Stomach (tissue), 9 donors: ENCODE results near the gene RC3H2. TPM values are rescaled to one million over a fixed set of nuclear protein-coding genes. Genes with fewer than 3 reads are reported as not detected.

Source experiments
- DNase-seq, 2 donors: peaks; one replicate each; pipeline versions ENCODE4 v3.0.0 to v3.0.0-alpha.2; 2013 to 2019
- H3K27ac ChIP-seq, 5 donors: fragments of 200-600 bp in 4 of 5; sonication (generic) in 4 of 5; one replicate each; pipeline ENCODE4 v1.5.1; 2013 to 2019; ENCODE audit warnings: mild to moderate bottlenecking in 1 of 5, moderate library complexity in 1 of 5
- H3K27me3 ChIP-seq, 3 donors: fragments of 200-600 bp; sonication (generic); one replicate each; pipeline ENCODE4 v1.5.1; 2017 to 2019; ENCODE audit warnings: mixed run types in 1 of 3
- H3K36me3 ChIP-seq, 4 donors: fragments of 200-600 bp; sonication (generic); 1 replicate in 3 of 4; 2 replicates in 1 of 4; pipeline ENCODE4 v1.5.1; 2016 to 2019
- H3K4me1 ChIP-seq, 4 donors: fragments of 200-600 bp; sonication (generic); one replicate each; pipeline ENCODE4 v1.5.1; 2016 to 2019
- H3K4me3 ChIP-seq, 4 donors: fragments of 200-600 bp; sonication (generic) in 3 of 4; one replicate each; pipeline ENCODE4 v1.5.1; 2016 to 2019; ENCODE audit warnings: mild to moderate bottlenecking in 1 of 4
- H3K9me3 ChIP-seq, 4 donors: fragments of 200-600 bp; sonication (generic); one replicate each; pipeline ENCODE4 v1.5.1; 2016 to 2019
- EP300 ChIP-seq: sonication (generic); formaldehyde crosslinking; IDR thresholded peaks from one replicate; pipeline ENCODE4 v1.6.1; 2017; ENCODE audit warnings: antibody characterized with exemption
- POLR2A ChIP-seq, 4 donors: fragments of 450-650 bp; IDR thresholded peaks; one replicate each; pipeline ENCODE4 v1.6.1; 2016; ENCODE audit warnings: antibody characterized with exemption in 4 of 4, control low read depth in 2 of 4, mild to moderate bottlenecking in 1 of 4, moderate library complexity in 1 of 4
- POLR2AphosphoS5 ChIP-seq, 3 donors: sonication (generic); formaldehyde crosslinking; IDR thresholded peaks; one replicate each; pipeline ENCODE4 v1.6.1; 2016; ENCODE audit warnings: antibody characterized with exemption in 3 of 3
- WGBS, 5 donors: extraction: QIAGEN DNeasy Blood & Tissue Kit in 3 of 5; methylation state at CpG; one replicate each; pipeline versions ENCODE4 v1.1.5 to v1.1.7; 2013 to 2018; 5-methylcytosine and 5-hydroxymethylcytosine counted together
- intact Hi-C: fragments of 100-400 bp; cut with DNase I; formaldehyde crosslinking; loops from one replicate; pipeline ENCODE4 v1.15.1; 2023; ENCODE audit warnings: low total_unique reads
- polyA plus RNA-seq, 3 donors: library from polyadenylated mRNA; stranded (reverse); fragments of 200-250 nt; gene quantifications; one replicate each; pipeline ENCODE4 v1.2.3, GENCODE V29; 2013
- small RNA-seq, 4 donors: library from RNA; depleted of rRNA; stranded (forward); fragments of <200 nt; gene quantifications; one replicate each; pipeline ENCODE3, GENCODE V24; 2016
- total RNA-seq, 5 donors: library from RNA; depleted of rRNA; stranded (reverse); fragments of >200 nt; gene quantifications; one replicate each; pipeline versions ENCODE4 v1.1.0 to v1.2.3, GENCODE V29; 2014 to 2016
- TF ChIP-seq, protein P1 (sequence below), 7 experiments: fragments of 450-650 bp in 4 of 7; fragments of 200-600 bp in 3 of 7; sonication (generic) in 3 of 7; IDR thresholded peaks; one replicate each; pipeline ENCODE4 v1.5.1; 2016 to 2019; ENCODE audit warnings: antibody characterized with exemption in 7 of 7, control low read depth in 2 of 7, mild to moderate bottlenecking in 1 of 7
- donor health status: healthy with polysubstance abuse.
- donor health status: Bipolar disorder and iron deficiency.
- donor health status: healthy.

RC3H2 gene
- total and polyA plus RNA-seq, 8 donors, result 5.8 to 66.3 (median 22.3) TPM

DNA sequence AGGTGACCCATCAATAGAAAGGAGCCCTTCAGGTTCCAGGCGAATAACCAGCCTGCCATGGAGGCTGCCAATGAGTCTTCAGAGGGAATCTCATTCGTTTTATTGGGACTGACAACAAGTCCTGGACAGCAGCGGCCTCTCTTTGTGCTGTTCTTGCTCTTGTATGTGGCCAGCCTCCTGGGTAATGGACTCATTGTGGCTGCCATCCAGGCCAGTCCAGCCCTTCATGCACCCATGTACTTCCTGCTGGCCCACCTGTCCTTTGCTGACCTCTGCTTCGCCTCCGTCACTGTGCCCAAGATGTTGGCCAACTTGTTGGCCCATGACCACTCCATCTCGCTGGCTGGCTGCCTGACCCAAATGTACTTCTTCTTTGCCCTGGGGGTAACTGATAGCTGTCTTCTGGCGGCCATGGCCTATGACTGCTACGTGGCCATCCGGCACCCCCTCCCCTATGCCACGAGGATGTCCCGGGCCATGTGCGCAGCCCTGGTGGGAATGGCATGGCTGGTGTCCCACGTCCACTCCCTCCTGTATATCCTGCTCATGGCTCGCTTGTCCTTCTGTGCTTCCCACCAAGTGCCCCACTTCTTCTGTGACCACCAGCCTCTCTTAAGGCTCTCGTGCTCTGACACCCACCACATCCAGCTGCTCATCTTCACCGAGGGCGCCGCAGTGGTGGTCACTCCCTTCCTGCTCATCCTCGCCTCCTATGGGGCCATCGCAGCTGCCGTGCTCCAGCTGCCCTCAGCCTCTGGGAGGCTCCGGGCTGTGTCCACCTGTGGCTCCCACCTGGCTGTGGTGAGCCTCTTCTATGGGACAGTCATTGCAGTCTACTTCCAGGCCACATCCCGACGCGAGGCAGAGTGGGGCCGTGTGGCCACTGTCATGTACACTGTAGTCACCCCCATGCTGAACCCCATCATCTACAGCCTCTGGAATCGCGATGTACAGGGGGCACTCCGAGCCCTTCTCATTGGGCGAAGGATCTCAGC is 104.8 kb downstream of the RC3H2 start, which contains the start of gene OR1K1:
TSS of gene OR1K1 (plus strand) at position 58 of the 995 bp plus-strand sequence. CDS start at position 58, 0 bp downstream.
- no peak for TF ChIP-seq POLR2AphosphoS5 (IDR thresholded peaks at IDR 0.05)
- no peak for TF ChIP-seq EP300
- no peak for TF ChIP-seq POLR2A (IDR thresholded peaks at IDR 0.05)
- TF ChIP-seq, protein P1, sequence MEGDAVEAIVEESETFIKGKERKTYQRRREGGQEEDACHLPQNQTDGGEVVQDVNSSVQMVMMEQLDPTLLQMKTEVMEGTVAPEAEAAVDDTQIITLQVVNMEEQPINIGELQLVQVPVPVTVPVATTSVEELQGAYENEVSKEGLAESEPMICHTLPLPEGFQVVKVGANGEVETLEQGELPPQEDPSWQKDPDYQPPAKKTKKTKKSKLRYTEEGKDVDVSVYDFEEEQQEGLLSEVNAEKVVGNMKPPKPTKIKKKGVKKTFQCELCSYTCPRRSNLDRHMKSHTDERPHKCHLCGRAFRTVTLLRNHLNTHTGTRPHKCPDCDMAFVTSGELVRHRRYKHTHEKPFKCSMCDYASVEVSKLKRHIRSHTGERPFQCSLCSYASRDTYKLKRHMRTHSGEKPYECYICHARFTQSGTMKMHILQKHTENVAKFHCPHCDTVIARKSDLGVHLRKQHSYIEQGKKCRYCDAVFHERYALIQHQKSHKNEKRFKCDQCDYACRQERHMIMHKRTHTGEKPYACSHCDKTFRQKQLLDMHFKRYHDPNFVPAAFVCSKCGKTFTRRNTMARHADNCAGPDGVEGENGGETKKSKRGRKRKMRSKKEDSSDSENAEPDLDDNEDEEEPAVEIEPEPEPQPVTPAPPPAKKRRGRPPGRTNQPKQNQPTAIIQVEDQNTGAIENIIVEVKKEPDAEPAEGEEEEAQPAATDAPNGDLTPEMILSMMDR (IDR thresholded peaks at IDR 0.05), result no peak
- Histone ChIP-seq H3K9me3 (no peaks in the 10 kb centered on the region), H3K27me3 (no peaks in the 10 kb centered on the region), H3K4me1 (no peaks in the 10 kb centered on the region), H3K4me3 (no peak within 1 kb of the TSS), H3K27ac (no peak within 1 kb of the TSS), H3K36me3 (no peaks in the 10 kb centered on the region)
- 93 to 95% (median 95%) methylated on average over 30 of the region's 30 CpGs for WGBS, 5 donors
- intact Hi-C loops, result no loop called here
- no peak for DNase-seq

DNA sequence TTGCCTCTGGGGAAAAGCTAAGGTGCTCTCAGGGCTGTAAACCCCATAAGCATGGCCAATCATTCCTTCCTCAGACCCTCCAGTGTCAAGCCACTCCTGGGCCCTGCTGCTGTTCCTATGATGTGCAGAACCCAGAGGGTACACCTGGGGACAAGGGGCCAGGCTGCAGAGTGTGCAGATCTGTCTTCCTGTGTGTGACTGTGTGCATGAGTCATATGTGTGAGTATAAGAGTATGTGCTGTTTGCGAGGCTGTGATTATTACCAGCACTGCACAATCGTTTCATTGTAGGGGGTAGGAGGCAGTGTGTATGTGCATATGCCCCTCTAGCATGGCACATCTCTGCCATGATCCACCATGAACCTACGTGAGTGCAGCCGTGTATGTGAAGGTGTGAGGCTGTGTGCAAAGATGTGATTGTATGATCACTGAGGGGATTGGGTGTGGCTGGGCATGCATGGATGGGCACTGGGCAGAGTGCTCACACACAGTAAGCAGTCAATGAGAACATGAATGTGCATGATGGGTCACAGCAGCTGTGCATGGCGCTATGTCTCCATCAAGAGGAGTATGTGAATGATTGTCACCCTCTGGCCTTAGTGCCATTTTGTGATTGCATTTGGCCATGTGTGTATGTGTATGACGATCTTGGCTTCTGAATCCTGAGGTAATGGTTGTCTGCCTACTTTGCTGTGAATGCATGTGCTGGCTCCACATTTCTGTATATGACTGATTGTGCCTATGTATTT is 107.7 kb downstream of the RC3H2 start:
- H3K4me3 ChIP-seq, result no peak overlapping the region
- H3K27me3 ChIP-seq, result no peaks in the 10 kb centered on the region
- TF ChIP-seq, protein P1 (IDR thresholded peaks at IDR 0.05), result no peak
- TF ChIP-seq POLR2A (IDR thresholded peaks at IDR 0.05) (no peak), EP300 (no peak), POLR2AphosphoS5 (IDR thresholded peaks at IDR 0.05) (no peak)
- no peak for DNase-seq
- no peaks in the 10 kb centered on the region for H3K36me3 ChIP-seq
- no peaks in the 10 kb centered on the region for H3K4me1 ChIP-seq
- H3K27ac ChIP-seq, result no peak overlapping the region
- intact Hi-C loops, result no loop called here
- H3K9me3 ChIP-seq, result no peaks in the 10 kb centered on the region
- 79 to 84% (median 81%) methylated on average over 6 of the region's 6 CpGs for WGBS, 5 donors

Small RNA genes lying within 50 kb of the gene (small RNA-seq; reads per million reads assigned to genes)
- gene RNY1P15 (0 reads per million in 4 donors), gene SNORD90 (1,281 to 1,926 (median 1,800) reads per million in 4 donors)

Other genes with a start within 250 kb of the RC3H2 start
- under 1 TPM in 1 of 5 donors, not detected in 4; 0.73 TPM for gene OR1B1, start 247.7 kb downstream of the RC3H2 start, total RNA-seq
- gene OR1B1, start 247.7 kb downstream of the RC3H2 start, polyA plus RNA-seq, result not detected
- gene OR1L1, start 243.6 kb downstream of the RC3H2 start, total RNA-seq, result not detected
- gene OR1L1, start 243.6 kb downstream of the RC3H2 start, polyA plus RNA-seq, result not detected
- not detected for gene OR1L3, start 230.2 kb downstream of the RC3H2 start, total RNA-seq
- not detected for gene OR1L3, start 230.2 kb downstream of the RC3H2 start, polyA plus RNA-seq
- not detected for gene OR1L4, start 181.4 kb downstream of the RC3H2 start, total RNA-seq
- gene OR1L4, start 181.4 kb downstream of the RC3H2 start, polyA plus RNA-seq, result not detected
- gene OR1L6, start 163.1 kb downstream of the RC3H2 start, total RNA-seq, result not detected
- gene OR1L6, start 163.1 kb downstream of the RC3H2 start, polyA plus RNA-seq, result not detected
- gene OR5C1, start 116.4 kb downstream of the RC3H2 start, total RNA-seq, result not detected
- not detected for gene OR5C1, start 116.4 kb downstream of the RC3H2 start, polyA plus RNA-seq
- gene OR1K1, start 105.2 kb downstream of the RC3H2 start, total RNA-seq, result not detected
- not detected for gene OR1K1, start 105.2 kb downstream of the RC3H2 start, polyA plus RNA-seq
- gene PDCL, start 76.8 kb downstream of the RC3H2 start, total RNA-seq, result 10 to 100 TPM in 3 of 5 donors, 1 to 10 TPM in 2; 5.8 to 35.4 (median 11.6) TPM
- 10 to 100 TPM in 1 of 3 donors, 1 to 10 TPM in 2; 5.5 to 11.8 (median 10.0) TPM for gene PDCL, start 76.8 kb downstream of the RC3H2 start, polyA plus RNA-seq
- 10 to 100 TPM in 2 of 5 donors, 1 to 10 TPM in 3; 2.9 to 21.3 (median 6.4) TPM for gene ZBTB6, start 8.0 kb upstream of the RC3H2 start, total RNA-seq
- gene ZBTB6, start 8.0 kb upstream of the RC3H2 start, polyA plus RNA-seq, result 1 to 10 TPM; 2.3 to 4.9 (median 3.1) TPM
- gene ZBTB26, start 26.2 kb upstream of the RC3H2 start, total RNA-seq, result 10 to 100 TPM in 3 of 5 donors, 1 to 10 TPM in 2; 5.2 to 14.7 (median 11.0) TPM
- 1 to 10 TPM; 1.5 to 4.3 (median 3.2) TPM for gene ZBTB26, start 26.2 kb upstream of the RC3H2 start, polyA plus RNA-seq
- 100 to 1,000 TPM in 2 of 5 donors, 10 to 100 TPM in 3; 25.8 to 157 (median 52.3) TPM for gene RABGAP1, start 35.7 kb upstream of the RC3H2 start, total RNA-seq
- gene RABGAP1, start 35.7 kb upstream of the RC3H2 start, polyA plus RNA-seq, result 10 to 100 TPM in 1 of 3 donors, 1 to 10 TPM in 2; 7.0 to 12.7 (median 10.0) TPM
- gene GPR21, start 128.3 kb upstream of the RC3H2 start, total RNA-seq, result 1 to 10 TPM in 1 of 5 donors, not detected in 4; 7.0 TPM
- gene GPR21, start 128.3 kb upstream of the RC3H2 start, polyA plus RNA-seq, result not detected